Glutamatergic neuron (in vitro differentiated cells): ENCODE data around the gene CDH23. TPM values are rescaled to one million over a fixed set of nuclear protein-coding genes. Genes with fewer than 3 reads are reported as not detected.

Experiments
- DNase-seq: peaks from one replicate; pipeline ENCODE4 v3.0.0; 2022
- H3K27ac Mint-ChIP-seq: one replicate; pipeline ENCODE4 v1.8.0; 2020; ENCODE audit warnings: mild to moderate bottlenecking, mixed read lengths, inconsistent platforms; ENCODE audit not compliant: unreplicated experiment
- H3K27me3 Mint-ChIP-seq: one replicate; pipeline ENCODE4 v1.8.0; 2020; ENCODE audit warnings: mild to moderate bottlenecking, moderate library complexity, mixed read lengths, inconsistent platforms; ENCODE audit not compliant: unreplicated experiment
- H3K36me3 Mint-ChIP-seq: one replicate; pipeline ENCODE4 v1.8.0; 2020; ENCODE audit warnings: mild to moderate bottlenecking, mixed read lengths, inconsistent platforms; ENCODE audit not compliant: unreplicated experiment
- H3K4me1 Mint-ChIP-seq: one replicate; pipeline ENCODE4 v1.8.0; 2020; ENCODE audit warnings: mild to moderate bottlenecking, low read depth, mixed read lengths, inconsistent platforms; ENCODE audit not compliant: unreplicated experiment
- H3K4me3 Mint-ChIP-seq: one replicate; pipeline ENCODE4 v1.8.0; 2020; ENCODE audit warnings: mild to moderate bottlenecking, mixed read lengths, inconsistent platforms; ENCODE audit not compliant: unreplicated experiment
- H3K9me3 Mint-ChIP-seq: one replicate; pipeline ENCODE4 v1.8.0; 2020; ENCODE audit warnings: mild to moderate bottlenecking, moderate library complexity, mixed read lengths, inconsistent platforms; ENCODE audit not compliant: unreplicated experiment
- CTCF ChIP-seq: fragments of 200-600 bp; sonication (generic); IDR thresholded peaks from one replicate; pipeline ENCODE4 v1.5.0; 2021; ENCODE audit not compliant: partially characterized antibody, unreplicated experiment
- total RNA-seq: library from RNA; stranded (reverse); fragmentation: NEBNext Ultra II Directional; extraction: Animal tissue kit (Norgen Biotek cat#: 25700); gene quantifications from one replicate; pipeline ENCODE4 v1.2.1, GENCODE V29; 2021; ENCODE audit not compliant: unreplicated experiment

CDH23 gene
- total RNA-seq, 1 donor from 2014 or later, result 2.0 TPM

- H3K36me3 Mint-ChIP-seq, result no peaks in the 10 kb centered on the region
- DNase-seq, result peak; percentile 9
- no peak overlapping the region for H3K4me3 Mint-ChIP-seq
- peaks cover 5% of the 10 kb centered on the region for H3K9me3 Mint-ChIP-seq
- H3K27ac Mint-ChIP-seq, result no peak overlapping the region
- TF ChIP-seq CTCF, result no peak
- peaks cover 6% of the 10 kb centered on the region for H3K4me1 Mint-ChIP-seq
- H3K27me3 Mint-ChIP-seq, result peaks cover 5% of the 10 kb centered on the region
Observed at GRCh38 chr10:71502851-71503250, 106.1 kb downstream of the CDH23 start.

GRCh38 chr10:71504168-71504567 is 107.4 kb downstream of the CDH23 start:
- peaks cover 6% of the 10 kb centered on the region for H3K4me1 Mint-ChIP-seq
- peaks cover 9% of the 10 kb centered on the region for H3K27me3 Mint-ChIP-seq
- H3K27ac Mint-ChIP-seq, result no peak overlapping the region
- no peaks in the 10 kb centered on the region for H3K36me3 Mint-ChIP-seq
- H3K9me3 Mint-ChIP-seq, result peaks cover 1% of the 10 kb centered on the region
- H3K4me3 Mint-ChIP-seq, result no peak overlapping the region
- DNase-seq, result no peak
- TF ChIP-seq CTCF, result no peak

- Mint-ChIP-seq H3K27me3 (peaks cover 9% of the 10 kb centered on the region), H3K27ac (no peak overlapping the region), H3K36me3 (no peaks in the 10 kb centered on the region)
Observed at GRCh38 chr10:71504570-71504969, 107.8 kb downstream of the CDH23 start.

GRCh38 chr10:71505862-71506261 is 109.1 kb downstream of the CDH23 start:
- no peak overlapping the region for H3K4me3 Mint-ChIP-seq
- H3K4me1 Mint-ChIP-seq, result peaks cover 6% of the 10 kb centered on the region
- peaks cover 2% of the 10 kb centered on the region for H3K9me3 Mint-ChIP-seq
- no peaks in the 10 kb centered on the region for H3K36me3 Mint-ChIP-seq
- H3K27ac Mint-ChIP-seq, result no peak overlapping the region
- DNase-seq, result no peak
- TF ChIP-seq CTCF, result no peak
- peaks cover 9% of the 10 kb centered on the region for H3K27me3 Mint-ChIP-seq

More at GRCh38 chr10:71504570-71504969, 107.8 kb downstream of the CDH23 start:
- peaks cover 1% of the 10 kb centered on the region for H3K9me3 Mint-ChIP-seq
- no peak for TF ChIP-seq CTCF
- DNase-seq, result no peak
- H3K4me3 Mint-ChIP-seq, result no peak overlapping the region
- H3K4me1 Mint-ChIP-seq, result peaks cover 6% of the 10 kb centered on the region

- Mint-ChIP-seq H3K4me1 (peaks cover 4% of the 10 kb centered on the region), H3K27ac (no peak overlapping the region), H3K36me3 (no peaks in the 10 kb centered on the region), H3K4me3 (no peak overlapping the region), H3K9me3 (peaks cover 3% of the 10 kb centered on the region), H3K27me3 (peaks cover 9% of the 10 kb centered on the region)
- no peak for DNase-seq
- TF ChIP-seq CTCF, result no peak
Observed at GRCh38 chr10:71509444-71509843, 112.7 kb downstream of the CDH23 start.
